WTC11 (cell line): Measurements from ENCODE around the gene LIPH.

Experiments
- ESRRA ChIP-seq: sonication (generic); formaldehyde crosslinking; IDR thresholded peaks from 2 replicates; pipeline ENCODE4 v1.8.1; 2022; ENCODE audit warnings: mild to moderate bottlenecking, missing genetic modification reagents, borderline replicate concordance
- TF ChIP-seq, protein P1 (sequence below): sonication (generic); formaldehyde crosslinking; conservative IDR thresholded peaks from 2 replicates; pipeline ENCODE4 v1.8.1; 2022; ENCODE audit warnings: mild to moderate bottlenecking, missing genetic modification reagents
- TF ChIP-seq, protein P2 (sequence below): fragments of 200-600 bp; IDR thresholded peaks from 2 replicates; pipeline ENCODE4 v1.8.0; 2022; ENCODE audit warnings: antibody characterized with exemption
- TF ChIP-seq, protein P3 (sequence below): sonication (generic); formaldehyde crosslinking; conservative IDR thresholded peaks from 2 replicates; pipeline ENCODE4 v1.8.1; 2023; ENCODE audit warnings: mild to moderate bottlenecking, low read depth, missing genetic modification reagents, moderate library complexity

GRCh38 chr3:185537369-185537970 lies 14.9 kb downstream of the LIPH start:
- TF ChIP-seq, protein P1, sequence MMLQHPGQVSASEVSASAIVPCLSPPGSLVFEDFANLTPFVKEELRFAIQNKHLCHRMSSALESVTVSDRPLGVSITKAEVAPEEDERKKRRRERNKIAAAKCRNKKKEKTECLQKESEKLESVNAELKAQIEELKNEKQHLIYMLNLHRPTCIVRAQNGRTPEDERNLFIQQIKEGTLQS (CRISPR knock-in tag): no peak
- TF ChIP-seq, protein P2, sequence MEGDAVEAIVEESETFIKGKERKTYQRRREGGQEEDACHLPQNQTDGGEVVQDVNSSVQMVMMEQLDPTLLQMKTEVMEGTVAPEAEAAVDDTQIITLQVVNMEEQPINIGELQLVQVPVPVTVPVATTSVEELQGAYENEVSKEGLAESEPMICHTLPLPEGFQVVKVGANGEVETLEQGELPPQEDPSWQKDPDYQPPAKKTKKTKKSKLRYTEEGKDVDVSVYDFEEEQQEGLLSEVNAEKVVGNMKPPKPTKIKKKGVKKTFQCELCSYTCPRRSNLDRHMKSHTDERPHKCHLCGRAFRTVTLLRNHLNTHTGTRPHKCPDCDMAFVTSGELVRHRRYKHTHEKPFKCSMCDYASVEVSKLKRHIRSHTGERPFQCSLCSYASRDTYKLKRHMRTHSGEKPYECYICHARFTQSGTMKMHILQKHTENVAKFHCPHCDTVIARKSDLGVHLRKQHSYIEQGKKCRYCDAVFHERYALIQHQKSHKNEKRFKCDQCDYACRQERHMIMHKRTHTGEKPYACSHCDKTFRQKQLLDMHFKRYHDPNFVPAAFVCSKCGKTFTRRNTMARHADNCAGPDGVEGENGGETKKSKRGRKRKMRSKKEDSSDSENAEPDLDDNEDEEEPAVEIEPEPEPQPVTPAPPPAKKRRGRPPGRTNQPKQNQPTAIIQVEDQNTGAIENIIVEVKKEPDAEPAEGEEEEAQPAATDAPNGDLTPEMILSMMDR: no peak
- TF ChIP-seq, protein P3, sequence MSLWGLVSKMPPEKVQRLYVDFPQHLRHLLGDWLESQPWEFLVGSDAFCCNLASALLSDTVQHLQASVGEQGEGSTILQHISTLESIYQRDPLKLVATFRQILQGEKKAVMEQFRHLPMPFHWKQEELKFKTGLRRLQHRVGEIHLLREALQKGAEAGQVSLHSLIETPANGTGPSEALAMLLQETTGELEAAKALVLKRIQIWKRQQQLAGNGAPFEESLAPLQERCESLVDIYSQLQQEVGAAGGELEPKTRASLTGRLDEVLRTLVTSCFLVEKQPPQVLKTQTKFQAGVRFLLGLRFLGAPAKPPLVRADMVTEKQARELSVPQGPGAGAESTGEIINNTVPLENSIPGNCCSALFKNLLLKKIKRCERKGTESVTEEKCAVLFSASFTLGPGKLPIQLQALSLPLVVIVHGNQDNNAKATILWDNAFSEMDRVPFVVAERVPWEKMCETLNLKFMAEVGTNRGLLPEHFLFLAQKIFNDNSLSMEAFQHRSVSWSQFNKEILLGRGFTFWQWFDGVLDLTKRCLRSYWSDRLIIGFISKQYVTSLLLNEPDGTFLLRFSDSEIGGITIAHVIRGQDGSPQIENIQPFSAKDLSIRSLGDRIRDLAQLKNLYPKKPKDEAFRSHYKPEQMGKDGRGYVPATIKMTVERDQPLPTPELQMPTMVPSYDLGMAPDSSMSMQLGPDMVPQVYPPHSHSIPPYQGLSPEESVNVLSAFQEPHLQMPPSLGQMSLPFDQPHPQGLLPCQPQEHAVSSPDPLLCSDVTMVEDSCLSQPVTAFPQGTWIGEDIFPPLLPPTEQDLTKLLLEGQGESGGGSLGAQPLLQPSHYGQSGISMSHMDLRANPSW (CRISPR knock-in tag): no peak
- no peak for TF ChIP-seq ESRRA (CRISPR knock-in tag)
